Measurements from ENCODE around the gene AGBL5. TPM values are rescaled to one million over a fixed set of nuclear protein-coding genes. Genes with fewer than 3 reads are reported as not detected.

Gene AGBL5
- total RNA-seq, 2 donors from 2014 or later, result 15.1 to 16.8 TPM

DNA sequence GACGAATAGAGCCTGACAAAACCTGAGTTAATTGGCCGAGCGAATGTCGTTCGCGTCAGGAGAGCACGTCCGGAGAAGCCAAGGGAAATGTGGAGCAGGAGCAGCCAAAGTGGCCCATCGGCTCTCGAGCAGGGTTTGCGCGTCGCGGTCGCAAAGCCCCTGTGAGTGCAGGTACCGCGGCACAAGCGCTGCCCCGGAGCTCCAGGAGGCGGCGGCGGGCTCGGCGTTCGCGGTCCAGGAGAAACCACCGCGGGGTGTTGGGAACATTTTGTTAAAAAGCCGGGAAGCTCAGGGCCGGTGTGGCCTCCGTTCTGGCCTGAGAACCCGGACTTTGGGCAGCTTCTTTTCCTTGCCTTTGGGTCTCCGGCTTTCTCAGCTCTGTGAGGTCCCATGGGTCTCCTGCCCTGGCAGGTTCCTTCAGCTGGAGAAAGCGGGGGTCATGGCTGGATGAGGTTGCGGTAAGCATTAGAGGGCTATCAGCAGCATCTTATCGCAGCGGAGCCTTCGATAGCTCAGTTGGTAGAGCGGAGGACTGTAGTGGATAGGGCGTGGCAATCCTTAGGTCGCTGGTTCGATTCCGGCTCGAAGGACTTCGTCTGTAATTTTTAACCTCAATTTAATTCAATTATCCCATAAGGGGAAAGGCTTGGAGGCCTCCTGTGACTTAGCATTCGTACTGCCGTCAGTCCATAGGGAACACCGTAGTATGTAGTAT is 1.0 kb upstream of the AGBL5 start:
- H3K9ac ChIP-seq (ENCODE audit: low read depth in 2 of 2, low read length in 2 of 2), result peak overlapping the region; percentile 70 to 89
- peak; percentile 37 for TF ChIP-seq CTCF (IDR thresholded peaks at IDR 0.05)
- DNase-seq, result peak; percentile 97

GRCh38 chr2:27051902-27052645 is 606 bp downstream of the AGBL5 start:
- Histone ChIP-seq H3K9me3 (no peaks in the 10 kb centered on the region), H3K27me3 (no peaks in the 10 kb centered on the region), H3K4me1 (peaks cover 7% of the 10 kb centered on the region), H3K36me3 (no peaks in the 10 kb centered on the region), H3K4me3 (peak overlapping the region; percentile 85), H3K27ac (peak overlapping the region; percentile 90), H3K9ac (ENCODE audit: low read depth in 2 of 2, low read length in 2 of 2) (peak overlapping the region; percentile 70 to 89)
- DNase-seq, result peak; percentile 52
- intact Hi-C loops (cut with DNase I), result no loop called here
- no peak for TF ChIP-seq CTCF (IDR thresholded peaks at IDR 0.05)

More for the DNA sequence above, 1.0 kb upstream of the AGBL5 start:
- Histone ChIP-seq H3K36me3 (no peaks in the 10 kb centered on the region), H3K4me3 (peak overlapping the region; percentile 85), H3K27me3 (no peaks in the 10 kb centered on the region), H3K4me1 (peaks cover 7% of the 10 kb centered on the region), H3K9me3 (no peaks in the 10 kb centered on the region), H3K27ac (peak overlapping the region; percentile 90)
- intact Hi-C loops (cut with DNase I), result no loop called here

DNA sequence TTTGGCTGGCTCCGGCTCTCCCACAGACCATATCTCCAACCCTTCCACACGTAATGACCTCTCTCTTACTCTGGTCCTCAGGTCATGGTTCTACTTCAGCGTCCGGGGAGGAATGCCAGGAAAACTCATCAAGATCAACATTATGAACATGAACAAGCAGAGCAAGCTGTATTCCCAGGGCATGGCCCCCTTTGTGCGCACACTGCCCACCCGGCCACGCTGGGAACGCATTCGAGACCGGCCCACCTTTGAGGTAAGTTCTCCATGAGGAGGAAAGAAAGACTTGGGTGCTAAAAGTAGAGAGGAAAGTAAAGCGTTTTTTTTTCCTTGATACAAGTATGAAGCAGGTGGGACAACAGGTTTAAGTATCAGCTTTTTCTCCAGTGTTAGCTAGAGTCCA is 1.9 kb downstream of the AGBL5 start:
- Histone ChIP-seq H3K9me3 (no peaks in the 10 kb centered on the region), H3K27me3 (no peaks in the 10 kb centered on the region), H3K9ac (ENCODE audit: low read depth in 2 of 2, low read length in 2 of 2) (no peak overlapping the region), H3K4me1 (peaks cover 7% of the 10 kb centered on the region), H3K36me3 (no peaks in the 10 kb centered on the region), H3K27ac (no peak overlapping the region), H3K4me3 (no peak overlapping the region)
- TF ChIP-seq CTCF (IDR thresholded peaks at IDR 0.05), result no peak
- DNase-seq, result no peak
- intact Hi-C loops (cut with DNase I), result no loop called here

- no peaks in the 10 kb centered on the region for H3K36me3 ChIP-seq
- no peak for TF ChIP-seq CTCF (IDR thresholded peaks at IDR 0.05)
- intact Hi-C loops (cut with DNase I), result no loop called here
- H3K4me3 ChIP-seq, result no peak overlapping the region
- H3K9ac ChIP-seq (ENCODE audit: low read depth in 2 of 2, low read length in 2 of 2), result no peak overlapping the region
- H3K27me3 ChIP-seq, result no peaks in the 10 kb centered on the region
- no peaks in the 10 kb centered on the region for H3K9me3 ChIP-seq
- DNase-seq, result no peak
- peaks cover 7% of the 10 kb centered on the region for H3K4me1 ChIP-seq
- H3K27ac ChIP-seq, result no peak overlapping the region
Observed at GRCh38 chr2:27053776-27054175, 2.3 kb downstream of the AGBL5 start.

DNA sequence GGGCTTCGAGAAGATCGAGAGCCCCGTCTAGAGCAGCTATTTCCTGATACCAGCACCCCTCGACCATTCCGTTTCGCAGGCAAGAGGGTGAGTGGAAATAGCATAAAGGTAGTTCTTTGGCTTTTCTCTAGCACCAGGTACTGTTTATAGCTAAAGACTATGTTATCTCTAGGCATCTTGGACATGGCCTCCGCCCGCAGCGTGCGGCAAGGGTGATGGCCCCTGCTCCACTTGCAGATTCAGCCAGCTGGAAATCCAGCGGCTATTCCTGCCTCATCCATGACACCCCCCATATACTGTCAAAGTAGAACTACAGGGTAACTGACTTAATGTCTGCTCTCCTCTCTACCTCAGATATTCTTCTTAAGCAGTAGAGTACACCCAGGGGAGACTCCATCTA is 3.3 kb downstream of the AGBL5 start:
- H3K27me3 ChIP-seq, result no peaks in the 10 kb centered on the region
- H3K4me3 ChIP-seq, result no peak overlapping the region
- peaks cover 7% of the 10 kb centered on the region for H3K4me1 ChIP-seq
- no peak for TF ChIP-seq CTCF (IDR thresholded peaks at IDR 0.05)
- intact Hi-C loops (cut with DNase I), result no loop called here
- no peak overlapping the region for H3K9ac ChIP-seq (ENCODE audit: low read depth in 2 of 2, low read length in 2 of 2)
- no peak overlapping the region for H3K27ac ChIP-seq
- DNase-seq, result no peak
- no peaks in the 10 kb centered on the region for H3K9me3 ChIP-seq
- H3K36me3 ChIP-seq, result no peaks in the 10 kb centered on the region
